Caco-2 (cell line): ENCODE measurements around the gene LRRTM4. TPM values are rescaled to one million over a fixed set of nuclear protein-coding genes. Genes with fewer than 3 reads are reported as not detected.
"Not testable (repeated sequence)": the region's sequence is repeated elsewhere in the genome, so short reads cannot be mapped to it uniquely, and the experiment has no call there.

Source experiments
- BruUV-seq: library from RNA; stranded (reverse); fragments of 400-500 nt; replicated peaks from 2 replicates; lab custom pipeline; 2021; lab: Mats Ljungman, UMichigan
- CTCF ChIA-PET: fragments of 300-600 bp; sonication (Branson Sonifier 250); formaldehyde crosslinking; loops from one replicate; lab custom pipeline; 2022; ENCODE audit warnings: antibody characterized with exemption; lab: Charles Lee
- POLR2A ChIA-PET: fragments of 300-600 bp; sonication (Branson Sonifier 250); formaldehyde crosslinking; loops from one replicate; lab custom pipeline; 2022; ENCODE audit warnings: antibody characterized with exemption; lab: Charles Lee
- DNase-seq, 2 experiments: peaks; one replicate each; pipeline versions ENCODE4 v3.0.0 to v3.0.0-alpha.2; 2020 to 2022
- H3K27me3 ChIP-seq: replicated peaks from 2 replicates; pipeline ENCODE4 v1.6.0; 2011; ENCODE audit warnings: low read length; ENCODE audit not compliant: control insufficient read depth, insufficient read depth
- H3K36me3 ChIP-seq: 2 replicates; pipeline ENCODE4 v1.5.1; 2011; ENCODE audit warnings: low read length; ENCODE audit not compliant: control insufficient read depth, insufficient read depth
- H3K4me1 ChIP-seq: fragments of 250-450 bp; sonication (Bioruptor Pico); 2 replicates; pipeline ENCODE4 v1.5.1; 2020; ENCODE audit warnings: mild to moderate bottlenecking
- H3K4me3 ChIP-seq: 2 replicates; pipeline ENCODE4 v1.5.1; 2011; ENCODE audit warnings: low read depth, mild to moderate bottlenecking, control low read depth, low read length
- H3K9me3 ChIP-seq: fragments of 250-450 bp; sonication (Bioruptor Pico); 2 replicates; pipeline ENCODE4 v1.5.1; 2020; ENCODE audit warnings: mild to moderate bottlenecking, moderate library complexity
- H3K27ac Mint-ChIP-seq: one replicate; pipeline ENCODE4 v1.8.0; 2022; ENCODE audit warnings: mixed read lengths; ENCODE audit not compliant: unreplicated experiment
- H3K27me3 Mint-ChIP-seq: one replicate; pipeline ENCODE4 v1.8.0; 2022; ENCODE audit warnings: mixed read lengths; ENCODE audit not compliant: insufficient read depth, unreplicated experiment
- H3K36me3 Mint-ChIP-seq: one replicate; pipeline ENCODE4 v1.8.0; 2022; ENCODE audit warnings: mild to moderate bottlenecking, mixed read lengths; ENCODE audit not compliant: insufficient read depth, unreplicated experiment
- H3K4me1 Mint-ChIP-seq: one replicate; pipeline ENCODE4 v1.8.0; 2022; ENCODE audit warnings: low read depth, mixed read lengths; ENCODE audit not compliant: unreplicated experiment
- H3K4me3 Mint-ChIP-seq: one replicate; pipeline ENCODE4 v1.8.0; 2022; ENCODE audit warnings: mild to moderate bottlenecking, moderate library complexity, mixed read lengths; ENCODE audit not compliant: unreplicated experiment
- H3K9me3 Mint-ChIP-seq: one replicate; pipeline ENCODE4 v1.8.0; 2022; ENCODE audit warnings: mixed read lengths; ENCODE audit not compliant: unreplicated experiment
- CTCF ChIP-seq, 2 experiments: fragments of 200-600 bp in 1 of 2; IDR thresholded peaks; 1 replicate in 1 of 2; 2 replicates in 1 of 2; pipeline versions ENCODE4 v1.5.1 to v1.8.0; 2011 to 2022; ENCODE audit warnings: antibody characterized with exemption in 1 of 2, control low read depth in 1 of 2, inconsistent platforms in 1 of 2, low read depth in 1 of 2, low read length in 1 of 2, mild to moderate bottlenecking in 1 of 2, moderate library complexity in 1 of 2; ENCODE audit not compliant: insufficient read depth in 1 of 2, severe bottlenecking in 1 of 2, unreplicated experiment in 1 of 2
- intact Hi-C: fragments of 100-400 bp; cut with micrococcal nuclease; formaldehyde crosslinking; loops from one replicate; pipeline ENCODE4 v1.10.0; 2022; ENCODE audit not compliant: unreplicated experiment
- total RNA-seq: library from RNA; stranded (reverse); gene quantifications from 2 replicates; pipeline ENCODE4 v1.2.3, GENCODE V29; 2022

The LRRTM4 gene
- total RNA-seq, 1 experiment from 2014 or later: 0.32 TPM

GRCh38 chr2:76809136-76809535 is 713.0 kb downstream of the LRRTM4 start:
- no peak for TF ChIP-seq CTCF (IDR thresholded peaks at IDR 0.05; ENCODE audit: insufficient read depth in 1 of 2, low read depth in 1 of 2, low read length in 1 of 2, severe bottlenecking in 1 of 2, unreplicated experiment in 1 of 2)
- no TSS peak for BruUV-seq
- Histone ChIP-seq H3K4me1 (no peaks in the 10 kb centered on the region), H3K4me3 (no peak overlapping the region), H3K27me3 (no peaks in the 10 kb centered on the region), H3K9me3 (no peaks in the 10 kb centered on the region), H3K36me3 (no peaks in the 10 kb centered on the region)
- Mint-ChIP-seq H3K36me3 (no peaks in the 10 kb centered on the region), H3K9me3 (no peaks in the 10 kb centered on the region), H3K27me3 (no peaks in the 10 kb centered on the region), H3K4me1 (no peaks in the 10 kb centered on the region), H3K4me3 (no peak overlapping the region), H3K27ac (no peak overlapping the region)
- DNase-seq: no peak
- ChIA-PET CTCF (no interaction called here), POLR2A (no interaction called here)
- intact Hi-C loops: no loop called here

- Mint-ChIP-seq H3K4me1 (no peaks in the 10 kb centered on the region), H3K9me3 (no peaks in the 10 kb centered on the region), H3K27me3 (no peaks in the 10 kb centered on the region), H3K4me3 (no peak overlapping the region), H3K36me3 (no peaks in the 10 kb centered on the region), H3K27ac (no peak overlapping the region)
- no peak for DNase-seq
- no peak overlapping the region for H3K4me3 ChIP-seq
- H3K9me3 ChIP-seq: no peaks in the 10 kb centered on the region
- no peaks in the 10 kb centered on the region for H3K27me3 ChIP-seq
- H3K4me1 ChIP-seq: no peaks in the 10 kb centered on the region
- POLR2A ChIA-PET: no interaction called here
- BruUV-seq: no TSS peak
- no peaks in the 10 kb centered on the region for H3K36me3 ChIP-seq
- no peak for TF ChIP-seq CTCF (IDR thresholded peaks at IDR 0.05; ENCODE audit: insufficient read depth in 1 of 2, low read depth in 1 of 2, low read length in 1 of 2, severe bottlenecking in 1 of 2, unreplicated experiment in 1 of 2)
- intact Hi-C loops: no loop called here
- CTCF ChIA-PET: no interaction called here
These were observed 713.4 kb downstream of the LRRTM4 start for GRCh38 chr2:76808732-76809131.

- DNase-seq: no peak
- Mint-ChIP-seq H3K36me3 (no peaks in the 10 kb centered on the region), H3K4me3 (no peak overlapping the region), H3K27me3 (no peaks in the 10 kb centered on the region), H3K27ac (no peak overlapping the region), H3K4me1 (no peaks in the 10 kb centered on the region), H3K9me3 (no peaks in the 10 kb centered on the region)
- TF ChIP-seq CTCF (IDR thresholded peaks at IDR 0.05; ENCODE audit: insufficient read depth in 1 of 2, low read depth in 1 of 2, low read length in 1 of 2, severe bottlenecking in 1 of 2, unreplicated experiment in 1 of 2): no peak
- Histone ChIP-seq H3K9me3 (no peaks in the 10 kb centered on the region), H3K27me3 (no peaks in the 10 kb centered on the region), H3K4me3 (no peak overlapping the region), H3K36me3 (no peaks in the 10 kb centered on the region), H3K4me1 (no peaks in the 10 kb centered on the region)
- intact Hi-C loops: loop anchor here (2.0 kb wide), 1 partner anchor 13 kb away; no protein-coding TSS in a partner anchor
- POLR2A ChIA-PET: no interaction called here
- BruUV-seq: no TSS peak
- CTCF ChIA-PET: no interaction called here
These were observed 728.4 kb downstream of the LRRTM4 start for GRCh38 chr2:76793647-76794334.

GRCh38 chr2:76781313-76781712 is 740.9 kb downstream of the LRRTM4 start:
- BruUV-seq, H3K27me3 ChIP-seq, H3K4me3 Mint-ChIP-seq, CTCF ChIA-PET, DNase-seq, POLR2A ChIA-PET, H3K9me3 Mint-ChIP-seq, H3K9me3 ChIP-seq, H3K27me3 Mint-ChIP-seq, H3K4me1 ChIP-seq, H3K36me3 Mint-ChIP-seq, H3K27ac Mint-ChIP-seq, H3K4me1 Mint-ChIP-seq, H3K36me3 ChIP-seq, H3K4me3 ChIP-seq: not testable (repeated sequence)
- intact Hi-C loops: loop anchor here (2.0 kb wide), 1 partner anchor 13 kb away; no protein-coding TSS in a partner anchor
